HG02981 (cell line): ENCODE measurements around the gene CDC42EP5.
"Not testable (repeated sequence)": the region's sequence is repeated elsewhere in the genome, so short reads cannot be mapped to it uniquely, and the experiment has no call there.

Experiments used
- ATAC-seq: cut with Tn5 transposase; IDR thresholded peaks from one replicate; pipeline ENCODE4 v1.9.1; 2021; ENCODE audit warnings: mild to moderate bottlenecking, moderate library complexity; ENCODE audit not compliant: unreplicated experiment

Gene CDC42EP5, protein sequence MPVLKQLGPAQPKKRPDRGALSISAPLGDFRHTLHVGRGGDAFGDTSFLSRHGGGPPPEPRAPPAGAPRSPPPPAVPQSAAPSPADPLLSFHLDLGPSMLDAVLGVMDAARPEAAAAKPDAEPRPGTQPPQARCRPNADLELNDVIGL

DNA sequence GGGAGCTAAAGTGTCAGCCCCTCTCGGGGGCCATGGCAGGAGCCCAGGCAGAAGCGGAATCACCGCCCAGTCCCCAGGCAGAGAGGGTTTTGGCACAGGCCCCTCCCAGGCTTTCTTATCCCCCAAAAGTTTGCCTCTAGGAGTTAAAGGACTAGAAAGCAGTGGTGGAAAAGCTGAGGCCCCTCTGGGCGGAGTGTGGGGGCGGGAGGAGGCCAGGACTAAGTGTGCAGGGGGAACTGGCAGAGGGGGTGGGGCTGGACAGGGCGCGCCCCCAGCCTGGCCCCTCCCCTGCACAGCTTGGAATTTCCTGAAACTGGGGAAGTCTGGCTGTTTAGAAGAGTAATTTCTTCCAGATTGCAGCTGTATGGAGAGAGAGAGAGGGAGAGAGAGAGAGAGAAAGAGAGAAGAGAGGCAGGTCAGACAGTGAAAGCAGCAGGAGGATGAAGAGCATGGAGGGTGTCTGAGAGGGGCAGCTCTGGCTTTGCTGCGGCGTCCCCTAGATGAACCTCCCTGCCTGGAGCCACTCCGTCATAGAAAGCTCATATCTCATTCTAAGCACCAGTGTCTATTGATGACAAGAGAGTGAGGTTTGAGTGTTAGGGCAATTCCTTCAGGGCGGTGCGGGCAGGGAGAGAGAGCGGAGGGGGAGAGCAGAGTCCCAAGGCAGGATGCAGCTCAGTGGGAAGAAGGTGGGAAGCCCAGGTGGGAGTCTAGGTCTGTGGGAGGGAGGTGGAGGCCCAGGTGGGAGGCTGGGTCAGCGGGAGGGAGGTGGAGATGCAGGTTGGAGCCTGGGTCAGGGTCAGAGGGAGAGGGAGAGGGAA is at the start of gene CDC42EP5:
Gene CDC42EP5, minus strand, starts transcription at position 226 of the 821 bp plus-strand sequence. CDS start 7,749 bp downstream, outside the sequence.
- no peak for ATAC-seq

DNA sequence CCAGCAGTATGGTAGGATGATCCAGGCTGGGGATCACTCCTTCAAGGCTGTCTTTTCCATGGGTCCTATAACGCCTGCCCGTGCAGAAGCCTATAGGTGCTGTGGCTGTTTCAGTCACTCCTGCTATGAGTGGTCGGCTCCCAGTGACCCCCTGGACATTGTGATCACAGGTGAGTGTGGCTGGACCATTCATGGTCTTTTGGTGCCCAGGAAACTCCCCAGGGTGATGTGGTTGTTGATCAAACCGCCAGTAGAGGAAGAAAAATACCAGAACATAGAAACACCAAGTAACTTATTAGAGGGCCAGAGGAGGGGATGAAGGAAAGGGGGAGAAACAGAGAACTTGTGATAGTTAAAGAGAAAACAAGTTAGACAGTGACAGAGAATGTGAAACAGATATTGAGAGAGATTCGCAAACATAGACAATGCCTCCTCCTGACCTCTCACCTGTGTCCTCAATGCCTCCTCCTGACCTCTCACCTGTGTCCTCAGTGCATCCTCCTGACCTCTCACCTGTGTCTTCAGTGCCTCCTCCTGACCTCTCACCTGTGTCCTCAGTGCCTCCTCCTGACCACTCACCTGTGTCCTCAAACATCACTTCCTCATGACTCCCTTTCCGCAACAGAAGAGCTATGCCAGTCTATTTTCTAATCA is 48.9 kb upstream of the CDC42EP5 start:
- no peak for ATAC-seq

DNA sequence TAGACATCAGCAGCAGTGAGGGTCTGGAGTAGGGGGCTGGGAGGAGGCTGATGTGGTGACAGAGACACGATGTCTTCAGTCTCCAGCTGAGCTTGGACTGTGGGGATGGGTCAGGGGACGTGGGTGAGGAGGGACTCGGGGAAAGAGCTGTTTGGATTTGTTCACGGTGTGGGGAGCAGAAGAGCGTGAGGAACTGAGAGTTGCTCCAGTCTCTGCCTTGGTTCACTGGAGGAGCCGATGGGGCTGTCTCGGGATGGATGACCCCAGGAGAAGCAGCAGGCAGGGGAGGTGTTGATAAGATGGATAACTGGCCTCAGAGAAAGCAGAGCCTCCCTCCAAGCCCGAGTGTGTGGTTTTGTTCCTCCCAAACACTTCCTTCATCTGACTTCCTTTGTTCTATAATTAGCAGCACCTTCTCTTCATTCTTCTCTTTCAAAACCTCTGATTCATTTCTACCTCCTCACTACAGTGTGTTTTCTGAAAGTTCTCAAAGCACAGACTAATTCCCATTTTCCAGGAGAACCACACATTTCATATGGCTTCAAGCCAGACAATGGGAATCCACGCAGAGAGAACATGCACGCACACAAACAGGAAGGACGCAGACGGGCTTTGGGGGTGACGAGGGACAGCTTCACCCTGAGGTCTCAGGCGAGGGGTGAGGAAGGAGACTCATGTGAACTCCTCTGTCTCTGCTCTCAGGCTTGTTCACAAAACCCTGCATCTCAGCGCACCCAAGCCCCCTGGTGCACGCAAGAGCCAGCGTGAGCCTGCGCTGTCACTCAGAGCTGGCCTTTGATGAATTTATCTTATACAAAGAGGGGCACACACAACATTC is 48.1 kb upstream of the CDC42EP5 start:
- ATAC-seq: no peak

DNA sequence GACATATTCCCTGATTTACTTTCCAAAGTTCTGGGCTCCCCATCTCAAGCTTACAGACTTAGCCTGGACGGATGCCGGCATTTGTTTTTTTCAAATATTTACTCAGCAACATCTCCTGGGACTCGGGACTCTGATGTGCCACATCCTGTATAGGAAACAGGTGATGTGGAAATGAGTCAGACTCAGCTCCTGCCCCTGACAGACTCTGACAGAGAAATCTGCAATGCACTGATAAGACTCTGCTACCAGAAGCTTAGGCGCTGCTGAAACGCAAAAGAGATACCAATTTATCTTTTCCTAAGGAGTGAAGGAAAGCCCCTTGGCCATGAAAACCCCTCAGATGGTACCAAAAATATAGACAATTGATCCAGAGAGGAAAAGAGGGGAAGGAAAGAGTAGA is 45.7 kb upstream of the CDC42EP5 start:
- peak; percentile 49 for ATAC-seq

DNA sequence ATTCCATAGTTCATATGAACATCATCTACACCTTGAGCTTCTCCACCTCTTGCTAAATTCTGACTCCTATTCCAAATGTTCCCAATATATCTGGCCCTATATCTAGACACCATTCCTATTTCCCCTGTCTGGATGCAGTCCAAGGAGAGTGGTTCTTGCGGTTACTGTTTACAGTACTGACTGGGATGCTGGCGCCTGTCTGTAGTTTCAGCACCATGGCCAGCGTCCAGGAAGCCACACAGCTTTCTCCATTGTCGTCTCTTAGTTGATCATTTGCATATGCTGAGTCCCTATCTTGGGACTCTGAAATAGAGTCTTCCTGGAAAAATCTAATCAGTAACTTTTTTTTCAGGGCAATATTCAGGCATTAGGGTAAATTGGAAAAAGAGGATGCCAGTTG is 44.4 kb upstream of the CDC42EP5 start:
- no peak for ATAC-seq

DNA sequence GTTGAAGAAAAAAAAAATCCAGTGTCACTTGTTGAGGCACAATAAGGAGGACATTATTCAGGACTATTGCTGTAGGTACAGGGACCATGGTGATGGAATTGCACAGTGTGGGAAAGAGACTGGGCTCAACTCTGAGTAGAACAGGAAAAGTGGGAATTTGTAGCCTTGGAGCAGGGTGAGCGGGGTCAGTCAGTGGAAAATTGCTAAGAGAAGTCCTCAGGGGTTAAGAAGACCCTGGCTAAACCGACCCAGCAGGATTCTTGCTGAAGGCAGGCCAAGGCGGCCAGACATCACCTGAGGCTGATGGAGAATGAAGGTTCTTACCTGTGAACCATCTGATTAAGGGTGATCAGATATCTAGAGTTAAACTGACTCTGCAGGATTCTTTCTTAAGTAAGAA is 42.1 kb upstream of the CDC42EP5 start:
- no peak for ATAC-seq

DNA sequence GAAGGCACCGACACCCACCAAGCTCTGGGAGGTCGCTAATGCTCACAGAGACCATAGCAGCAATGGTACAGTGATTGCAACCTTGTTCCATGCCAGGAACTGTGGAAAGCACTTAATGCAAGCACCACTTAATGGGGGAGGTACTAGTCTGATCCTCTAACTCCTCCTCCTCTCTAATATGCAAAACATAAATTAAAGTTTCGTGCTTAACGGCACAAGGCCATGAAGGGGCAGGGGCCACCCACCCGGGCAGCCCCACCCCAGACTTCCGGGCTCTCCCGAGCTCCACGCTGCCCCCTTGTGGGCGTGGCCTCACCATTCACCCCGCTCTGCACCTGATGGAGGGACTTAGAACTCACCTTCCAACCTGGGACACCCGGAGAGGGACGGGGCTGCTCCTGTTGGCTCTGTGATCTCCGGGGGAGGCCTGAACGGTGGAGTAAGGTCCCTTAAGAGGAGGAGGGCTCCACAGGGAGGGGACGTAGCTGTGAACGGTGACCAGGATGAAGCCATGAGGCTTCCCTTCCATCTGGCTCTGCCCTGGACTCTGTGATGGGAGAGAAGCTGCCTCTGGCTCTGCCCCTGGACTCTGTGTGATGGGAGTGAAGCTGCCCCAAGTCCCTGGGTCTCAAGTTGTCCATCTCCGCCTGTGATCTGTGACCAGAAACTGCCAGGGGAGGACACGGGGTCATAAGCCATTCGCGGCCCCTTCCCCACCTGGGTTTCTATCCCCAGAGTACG is 36.3 kb upstream of the CDC42EP5 start:
- ATAC-seq: not testable (repeated sequence)

DNA sequence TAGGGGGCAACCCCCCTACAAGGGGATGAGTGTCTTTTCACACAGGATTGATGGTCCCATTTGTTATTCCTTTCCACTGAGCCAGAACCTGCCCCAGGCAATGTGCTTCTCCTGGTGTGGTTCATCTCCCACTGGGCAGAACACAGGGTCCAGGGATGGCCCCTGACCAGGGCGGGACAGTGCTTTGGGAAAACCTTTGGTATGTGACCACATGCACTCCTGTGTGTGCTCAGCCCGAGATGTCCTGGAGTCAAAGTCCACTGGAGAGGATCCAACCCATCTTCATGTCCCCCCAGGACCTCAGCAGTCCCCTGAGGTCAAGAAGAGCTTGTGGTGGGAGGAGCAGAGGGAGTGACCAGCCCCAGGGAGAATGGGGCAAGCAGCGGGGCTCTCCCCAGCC is 35.4 kb upstream of the CDC42EP5 start:
- not testable (repeated sequence) for ATAC-seq

DNA sequence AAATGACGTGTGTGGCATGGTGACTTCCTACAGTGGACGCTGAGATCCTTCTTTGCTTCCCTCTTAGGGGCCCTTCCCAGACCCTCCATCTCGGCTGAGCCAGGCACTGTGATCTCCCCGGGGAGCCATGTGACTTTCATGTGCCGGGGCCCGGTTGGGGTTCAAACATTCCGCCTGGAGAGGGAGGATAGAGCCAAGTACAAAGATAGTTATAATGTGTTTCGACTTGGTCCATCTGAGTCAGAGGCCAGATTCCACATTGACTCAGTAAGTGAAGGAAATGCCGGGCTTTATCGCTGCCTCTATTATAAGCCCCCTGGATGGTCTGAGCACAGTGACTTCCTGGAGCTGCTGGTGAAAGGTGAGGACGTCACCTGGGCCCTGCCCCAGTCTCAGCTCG is 34.7 kb upstream of the CDC42EP5 start:
- no peak for ATAC-seq

DNA sequence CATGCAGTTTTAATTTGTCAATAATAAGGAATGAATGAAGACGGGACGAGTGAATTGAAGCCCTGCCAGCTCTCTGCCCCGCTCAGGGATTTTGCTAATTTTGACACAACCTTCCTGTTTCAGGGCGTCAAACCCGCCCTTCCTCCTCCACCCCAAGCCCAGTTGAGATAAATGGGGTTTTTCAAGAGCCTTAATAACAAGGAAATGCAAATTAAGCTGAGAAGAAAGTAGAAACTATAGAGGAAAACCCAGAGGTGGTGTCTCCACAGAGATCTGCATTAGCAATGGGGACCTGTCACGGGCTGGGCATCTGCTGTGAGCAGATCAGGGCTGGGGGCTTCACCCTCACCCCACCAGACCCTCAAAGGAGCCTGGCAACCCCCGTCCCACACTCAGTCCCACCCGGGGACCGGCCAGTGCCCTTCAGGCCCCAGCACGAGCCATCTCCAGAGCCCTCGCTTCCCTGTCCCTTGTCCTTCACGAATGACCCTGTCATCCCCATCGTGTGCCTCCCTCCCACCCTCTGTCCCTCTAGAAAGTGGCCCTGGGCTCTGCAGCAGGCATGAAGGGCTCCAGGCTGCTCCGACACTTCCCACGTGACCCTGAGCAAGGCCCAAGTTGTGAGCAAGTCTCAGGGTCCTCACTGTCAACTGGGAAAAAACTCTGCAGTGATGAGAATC is 34.1 kb upstream of the CDC42EP5 start:
- not testable (repeated sequence) for ATAC-seq

DNA sequence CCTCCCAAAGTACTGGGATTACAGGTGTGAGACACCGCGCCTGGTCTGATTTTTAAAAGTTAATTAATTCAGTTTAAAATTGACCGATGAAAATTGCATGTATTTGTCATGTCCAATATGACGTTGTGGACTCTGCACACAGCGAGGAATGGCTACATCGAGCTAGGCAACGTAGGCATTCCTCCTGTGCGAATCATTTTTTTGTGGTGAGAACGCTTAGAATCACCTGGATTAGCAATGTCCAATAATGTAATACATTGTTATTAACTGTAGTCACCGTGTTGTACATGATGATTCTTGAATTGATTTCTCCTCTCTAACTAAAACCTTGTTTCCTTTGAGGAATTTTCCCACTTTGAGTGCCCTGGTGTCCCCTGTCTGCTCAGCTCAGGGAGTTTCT is 33.0 kb upstream of the CDC42EP5 start:
- no peak for ATAC-seq

DNA sequence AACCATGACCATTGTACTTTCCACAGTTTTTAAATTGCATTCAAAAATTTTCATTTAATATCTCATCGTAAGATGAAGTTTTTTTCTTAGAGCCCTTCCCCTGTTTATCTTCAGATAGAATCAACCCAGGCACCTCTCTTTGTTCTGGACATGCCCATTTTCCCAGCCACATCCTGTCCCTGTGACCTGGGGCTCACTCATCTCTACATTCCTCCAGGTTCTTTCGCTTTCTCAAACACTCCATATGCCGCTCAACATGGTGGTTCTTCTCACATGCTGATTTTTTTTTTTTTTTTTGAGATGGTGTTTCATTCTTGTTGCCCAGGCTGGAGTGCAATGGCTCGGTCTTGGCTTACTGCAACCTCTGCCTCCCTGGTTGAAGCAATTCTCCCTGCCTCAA is 32.4 kb upstream of the CDC42EP5 start:
- ATAC-seq: not testable (repeated sequence)

DNA sequence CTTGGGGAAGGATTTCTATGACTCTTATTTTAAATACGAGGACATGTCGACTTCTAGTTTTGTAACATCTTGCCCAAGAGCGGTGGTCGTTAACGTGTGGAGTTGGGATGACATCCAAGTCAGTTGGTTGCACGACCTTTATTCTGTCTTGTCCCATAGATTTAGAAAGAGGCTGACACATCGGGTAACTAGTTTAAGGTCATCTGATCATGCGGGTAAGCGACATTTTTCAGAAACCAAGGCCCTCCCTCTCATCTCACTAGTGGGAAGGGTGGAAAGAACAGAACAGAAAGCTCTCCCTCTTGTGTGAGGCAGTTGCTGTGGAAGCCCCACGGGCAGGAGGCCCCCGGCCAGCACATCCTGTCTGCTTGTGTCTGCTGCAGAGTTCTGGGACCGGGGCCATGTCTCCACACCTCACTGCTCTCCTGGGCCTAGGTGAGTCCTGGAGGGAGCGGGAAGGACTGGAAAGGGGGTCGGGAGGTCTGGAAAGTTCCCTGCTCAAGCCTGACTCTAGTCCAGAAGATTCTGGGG is 29.5 kb upstream of the CDC42EP5 start, which contains the start of gene LAIR2:
Gene LAIR2, plus strand, starts transcription at position 314 of the 531 bp plus-strand sequence. Its CDS starts 88 bp downstream, at position 402.
- no peak for ATAC-seq

DNA sequence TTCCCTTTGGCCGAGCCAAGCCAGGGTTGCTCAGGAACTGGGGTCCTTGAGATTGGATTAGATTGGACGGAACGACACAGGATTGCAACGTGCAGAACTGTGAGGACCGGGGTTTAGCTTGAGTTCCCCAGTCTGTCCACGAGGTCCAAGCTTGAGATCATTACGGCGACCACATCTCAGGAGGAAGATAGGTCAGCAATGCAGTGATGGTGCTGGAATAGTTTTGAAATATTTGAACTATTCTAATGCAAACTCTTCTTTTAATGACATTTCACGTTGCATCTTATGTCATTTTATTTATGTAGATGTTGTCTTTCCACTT is 25.3 kb upstream of the CDC42EP5 start:
- ATAC-seq: not testable (repeated sequence)

DNA sequence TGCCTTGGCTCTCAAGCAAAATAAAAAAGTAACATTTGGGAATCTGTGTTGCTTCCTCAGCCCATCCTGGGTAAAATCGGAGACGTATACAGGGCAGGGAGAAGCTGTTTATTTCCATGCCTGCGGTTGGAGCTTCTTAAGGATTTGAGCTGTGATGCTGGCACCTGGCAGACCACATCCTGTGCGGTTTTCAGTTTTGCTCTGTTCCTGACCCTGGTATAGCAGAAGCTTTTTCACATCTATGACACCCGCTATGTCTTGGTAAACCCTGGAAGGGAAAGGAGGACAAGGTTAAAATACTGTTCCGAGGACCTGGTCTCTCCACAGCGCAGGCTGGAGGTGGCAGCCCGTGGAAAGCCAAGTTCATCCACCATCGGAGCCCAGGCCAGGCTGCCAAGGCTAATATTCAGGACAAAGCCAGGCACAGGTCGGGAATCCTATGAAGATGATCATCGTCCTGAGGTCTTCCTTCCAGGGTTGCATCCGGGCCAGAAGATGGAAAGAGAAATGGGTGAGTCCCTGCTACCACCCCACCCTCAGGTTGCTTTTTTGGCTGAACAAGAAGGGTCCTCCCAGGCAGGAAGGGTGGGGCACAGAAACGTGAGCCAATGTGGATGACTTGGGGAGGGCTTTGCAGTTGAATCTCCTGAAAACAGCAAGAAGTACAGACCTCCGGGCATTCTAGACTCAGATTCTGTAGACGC is 24.8 kb upstream of the CDC42EP5 start:
- not testable (repeated sequence) for ATAC-seq

DNA sequence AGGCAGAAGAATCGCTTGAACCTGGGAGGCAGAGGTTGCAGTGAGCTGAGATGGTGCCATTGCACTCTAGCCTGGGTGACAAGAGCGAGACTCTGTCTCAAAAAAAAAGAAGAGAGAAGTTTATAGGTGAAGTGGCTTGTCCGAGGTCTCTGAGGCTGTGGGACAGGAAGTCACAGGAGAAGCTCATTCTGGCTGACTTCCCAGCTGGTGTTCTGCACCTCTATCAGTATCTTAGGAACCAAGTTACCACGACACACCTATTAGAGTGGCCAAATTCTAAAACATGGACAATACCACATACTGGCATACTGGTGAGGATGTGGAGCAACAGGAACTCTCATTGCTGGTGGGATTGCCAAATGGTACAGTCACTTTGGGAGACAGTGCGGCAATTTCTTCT is 22.2 kb upstream of the CDC42EP5 start:
- ATAC-seq: not testable (repeated sequence)

DNA sequence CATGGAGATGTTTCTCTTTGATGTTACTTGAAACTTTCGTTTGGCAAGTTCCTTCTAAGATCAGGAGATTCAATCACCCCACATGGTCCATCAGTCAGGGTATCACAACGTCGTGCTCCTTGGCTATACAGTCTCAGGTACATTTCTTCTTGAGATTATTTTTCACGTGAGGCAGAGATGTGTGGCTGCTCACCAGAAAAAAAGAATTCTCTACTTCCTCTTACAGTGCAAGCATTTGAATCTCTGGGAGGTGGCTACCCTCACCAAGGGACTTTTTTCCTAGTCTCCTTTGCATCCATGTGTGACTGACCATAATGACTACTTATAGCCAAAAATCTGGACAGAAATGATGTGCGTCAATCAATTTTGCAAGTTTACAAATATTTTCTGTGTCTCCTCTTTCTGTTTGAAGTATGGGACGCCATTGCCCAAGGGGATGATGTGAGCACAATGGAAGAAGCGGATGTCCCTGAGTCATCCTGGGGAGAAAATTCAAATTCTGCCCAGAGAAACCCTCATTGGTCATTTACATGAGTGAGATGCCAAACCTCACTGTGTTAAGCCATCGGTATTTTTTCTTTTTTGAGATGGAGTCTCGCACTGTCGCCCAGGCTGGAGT is 21.0 kb upstream of the CDC42EP5 start:
- ATAC-seq: no peak

DNA sequence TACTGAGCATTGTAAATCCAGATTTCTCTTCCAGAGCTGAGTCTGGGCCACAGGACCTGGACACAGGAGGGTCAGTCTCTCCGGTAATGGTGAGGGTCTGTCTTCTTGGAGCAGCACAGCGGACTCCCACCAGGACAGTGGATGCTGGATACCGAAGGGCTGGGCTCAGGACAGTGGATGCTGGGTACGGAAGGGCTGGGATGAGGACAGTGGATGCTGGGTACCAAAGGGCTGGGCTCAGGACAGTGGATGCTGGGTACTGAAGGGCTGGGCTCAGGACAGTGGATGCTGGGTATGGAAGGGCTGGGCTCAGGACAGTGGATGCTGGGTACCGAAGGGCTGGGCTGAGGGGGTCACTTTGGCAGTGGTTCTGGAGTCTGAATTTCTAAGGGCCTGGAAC is 20.0 kb upstream of the CDC42EP5 start:
- ATAC-seq: not testable (repeated sequence)

DNA sequence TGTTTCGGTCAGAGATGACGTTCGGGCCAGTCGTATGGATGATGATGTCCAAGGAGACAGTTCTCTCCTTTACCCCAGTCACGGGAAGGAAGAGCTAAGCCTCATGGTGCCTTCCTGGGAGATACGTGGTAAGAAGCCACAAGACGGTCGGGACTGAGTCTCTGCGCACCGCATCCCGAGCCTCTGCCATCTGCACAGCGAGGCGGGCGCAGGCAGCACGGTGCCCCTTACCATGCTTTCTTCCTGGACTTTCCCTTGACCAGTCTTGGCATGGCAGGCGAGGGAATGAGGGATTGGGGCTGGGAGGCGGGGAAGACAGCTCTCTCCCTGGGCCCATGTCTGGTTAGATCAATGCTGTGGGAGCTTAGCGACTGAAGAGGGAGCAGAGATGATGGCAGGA is 19.5 kb upstream of the CDC42EP5 start:
- ATAC-seq: no peak
